ENCODE results near the gene MAT2A. TPM values are rescaled to one million over a fixed set of nuclear protein-coding genes. Genes with fewer than 3 reads are reported as not detected.

MAT2A gene
- total RNA-seq, 4 donors from 2014 or later, result 303 to 511 (median 354) TPM

- Histone ChIP-seq H3K4me3 (replicated peaks in 1 of 3) (no peak overlapping the region), H3K27ac (peak overlapping the region in 1 of 3 donors; percentile 79), H3K27me3 (no peaks in the 10 kb centered on the region), H3K4me1 (peaks cover 21 to 46% of the 10 kb centered on the region in 2 donors), H3K9me3 (no peaks in the 10 kb centered on the region), H3K36me3 (peaks cover 5 to 6% of the 10 kb centered on the region in 2 donors)
- no peak for TF ChIP-seq CTCF (IDR thresholded peaks at IDR 0.05)
- TF ChIP-seq POLR2A (IDR thresholded peaks at IDR 0.05), result no peak
- DNase-seq, result no peak
- 88 to 91% methylated on average over 3 of the region's 3 CpGs for WGBS, 2 donors
- intact Hi-C loops (cut with DNase I), result no loop called here
These were observed 41.2 kb downstream of the MAT2A start for GRCh38 chr2:85580206-85580605.

- H3K27ac ChIP-seq, result no peak overlapping the region
These were observed 43.5 kb downstream of the MAT2A start for GRCh38 chr2:85582492-85582891.

GRCh38 chr2:85583667-85584353 is 44.8 kb downstream of the MAT2A start:
- peak overlapping the region in 1 of 3 donors; percentile 43 for H3K4me3 ChIP-seq (replicated peaks in 1 of 3)
- intact Hi-C loops (cut with DNase I), result no loop called here
- H3K27me3 ChIP-seq, result no peaks in the 10 kb centered on the region
- WGBS, 2 donors, result 65 to 77% methylated on average over 4 to 8 of the region's 16 CpGs
- no peak for DNase-seq
- H3K4me1 ChIP-seq, result peaks cover 4 to 67% of the 10 kb centered on the region in 2 donors
- no peaks in the 10 kb centered on the region for H3K9me3 ChIP-seq
- H3K36me3 ChIP-seq, result peaks cover 5 to 6% of the 10 kb centered on the region in 2 donors
- no peak for TF ChIP-seq POLR2A (IDR thresholded peaks at IDR 0.05)
- TF ChIP-seq CTCF (IDR thresholded peaks at IDR 0.05), result no peak
- peak overlapping the region; percentile 80 to 92 (median 83) for H3K27ac ChIP-seq

More at GRCh38 chr2:85582492-85582891, 43.5 kb downstream of the MAT2A start:
- intact Hi-C loops (cut with DNase I), result no loop called here
- no peak for DNase-seq
- Histone ChIP-seq H3K9me3 (no peaks in the 10 kb centered on the region), H3K4me3 (replicated peaks in 1 of 3) (no peak overlapping the region), H3K36me3 (peaks cover 5 to 6% of the 10 kb centered on the region in 2 donors), H3K4me1 (peaks cover 16 to 67% of the 10 kb centered on the region in 2 donors), H3K27me3 (no peaks in the 10 kb centered on the region)
- 86 to 100% methylated on average over 1 of the region's 1 CpG for WGBS, 2 donors
- no peak for TF ChIP-seq POLR2A (IDR thresholded peaks at IDR 0.05)
- TF ChIP-seq CTCF (IDR thresholded peaks at IDR 0.05), result no peak

- intact Hi-C loops (cut with DNase I), result no loop called here
- no peak for DNase-seq
- peaks cover 0 to 67% of the 10 kb centered on the region in 2 donors for H3K4me1 ChIP-seq
- peaks cover 5 to 6% of the 10 kb centered on the region in 2 donors for H3K36me3 ChIP-seq
- H3K27ac ChIP-seq, result peak within 1 kb of the TSS; percentile 80 to 92 (median 83)
- no peaks in the 10 kb centered on the region for H3K9me3 ChIP-seq
- TF ChIP-seq POLR2A (IDR thresholded peaks at IDR 0.05) (peak in 1 of 2 donors; percentile 20), CTCF (IDR thresholded peaks at IDR 0.05) (no peak)
- no peaks in the 10 kb centered on the region for H3K27me3 ChIP-seq
- 26 to 32% methylated on average over 3 to 25 of the region's 52 CpGs for WGBS, 2 donors
- H3K4me3 ChIP-seq (replicated peaks in 1 of 3), result peak within 1 kb of the TSS in 2 of 3 donors; percentile 15 to 43
These were observed 45.4 kb downstream of the MAT2A start, which contains the start of gene VAMP5 for GRCh38 chr2:85584354-85584856. VAMP5 (plus strand) TSS chr2:85584431; CDS start chr2:85584491, 60 bp downstream.
